ENCODE measurements around the gene SEMA6D.

- TF ChIP-seq, protein P1, sequence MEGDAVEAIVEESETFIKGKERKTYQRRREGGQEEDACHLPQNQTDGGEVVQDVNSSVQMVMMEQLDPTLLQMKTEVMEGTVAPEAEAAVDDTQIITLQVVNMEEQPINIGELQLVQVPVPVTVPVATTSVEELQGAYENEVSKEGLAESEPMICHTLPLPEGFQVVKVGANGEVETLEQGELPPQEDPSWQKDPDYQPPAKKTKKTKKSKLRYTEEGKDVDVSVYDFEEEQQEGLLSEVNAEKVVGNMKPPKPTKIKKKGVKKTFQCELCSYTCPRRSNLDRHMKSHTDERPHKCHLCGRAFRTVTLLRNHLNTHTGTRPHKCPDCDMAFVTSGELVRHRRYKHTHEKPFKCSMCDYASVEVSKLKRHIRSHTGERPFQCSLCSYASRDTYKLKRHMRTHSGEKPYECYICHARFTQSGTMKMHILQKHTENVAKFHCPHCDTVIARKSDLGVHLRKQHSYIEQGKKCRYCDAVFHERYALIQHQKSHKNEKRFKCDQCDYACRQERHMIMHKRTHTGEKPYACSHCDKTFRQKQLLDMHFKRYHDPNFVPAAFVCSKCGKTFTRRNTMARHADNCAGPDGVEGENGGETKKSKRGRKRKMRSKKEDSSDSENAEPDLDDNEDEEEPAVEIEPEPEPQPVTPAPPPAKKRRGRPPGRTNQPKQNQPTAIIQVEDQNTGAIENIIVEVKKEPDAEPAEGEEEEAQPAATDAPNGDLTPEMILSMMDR (optimal IDR thresholded peaks at IDR 0.05 in 1 of 3, IDR thresholded peaks at IDR 0.05 in 1 of 3, conservative IDR thresholded peaks at IDR 0.05 in 1 of 3; ENCODE audit: extremely low read depth in 1 of 3, insufficient read depth in 2 of 3, low read length in 3 of 3) = no peak
- TF ChIP-seq EZH2 (IDR thresholded peaks at IDR 0.05; ENCODE audit: low read length) = no peak
Measured at GRCh38 chr15:47787875-47788274, 70.6 kb downstream of the SEMA6D start.
